ENCODE results near the gene ZCCHC2. TPM values are rescaled to one million over a fixed set of nuclear protein-coding genes. Genes with fewer than 3 reads are reported as not detected.

The ZCCHC2 gene
- total RNA-seq, 2 experiments from 2014 or later = 22.1 to 23.3 TPM

DNA sequence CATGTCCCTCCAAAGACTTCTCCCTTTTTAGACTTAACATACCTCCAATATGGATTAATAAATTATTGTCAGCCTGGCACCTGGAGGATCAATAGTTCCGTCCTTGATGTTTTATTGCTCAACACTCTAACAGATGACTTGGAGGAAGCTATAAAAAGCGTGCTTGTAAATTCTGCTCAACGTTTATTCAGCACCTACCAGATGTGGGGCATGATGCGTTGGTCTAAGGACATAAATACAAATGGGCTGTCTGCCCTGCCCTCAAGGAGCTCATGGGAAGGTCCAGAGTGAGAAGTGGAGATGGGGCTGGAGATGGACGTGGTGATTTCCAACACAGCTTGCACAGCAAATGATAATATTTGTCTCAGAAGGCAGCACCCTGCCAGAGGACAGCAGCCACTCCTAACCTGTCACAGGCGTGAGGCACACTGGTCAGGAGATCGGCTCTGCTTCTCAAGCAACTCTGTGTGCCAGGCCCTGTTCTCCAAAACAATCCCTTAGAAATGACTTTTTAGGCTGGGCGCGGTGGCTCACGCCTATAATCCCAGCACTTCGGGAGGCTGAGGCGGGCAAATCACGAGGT lies 25.5 kb upstream of the ZCCHC2 start:
- no peaks in the 10 kb centered on the region for H3K9me3 Mint-ChIP-seq
- intact Hi-C loops (cut with micrococcal nuclease) = no loop called here
- no peak overlapping the region for H3K4me3 Mint-ChIP-seq
- no peaks in the 10 kb centered on the region for H3K4me1 Mint-ChIP-seq (ENCODE audit: low read depth)
- no peaks in the 10 kb centered on the region for H3K36me3 Mint-ChIP-seq (ENCODE audit: low read depth)
- peaks cover 6% of the 10 kb centered on the region for H3K27me3 Mint-ChIP-seq (ENCODE audit: low read depth)
- DNase-seq = no peak
- CTCF ChIA-PET = no interaction called here
- no peak overlapping the region for H3K27ac Mint-ChIP-seq

DNA sequence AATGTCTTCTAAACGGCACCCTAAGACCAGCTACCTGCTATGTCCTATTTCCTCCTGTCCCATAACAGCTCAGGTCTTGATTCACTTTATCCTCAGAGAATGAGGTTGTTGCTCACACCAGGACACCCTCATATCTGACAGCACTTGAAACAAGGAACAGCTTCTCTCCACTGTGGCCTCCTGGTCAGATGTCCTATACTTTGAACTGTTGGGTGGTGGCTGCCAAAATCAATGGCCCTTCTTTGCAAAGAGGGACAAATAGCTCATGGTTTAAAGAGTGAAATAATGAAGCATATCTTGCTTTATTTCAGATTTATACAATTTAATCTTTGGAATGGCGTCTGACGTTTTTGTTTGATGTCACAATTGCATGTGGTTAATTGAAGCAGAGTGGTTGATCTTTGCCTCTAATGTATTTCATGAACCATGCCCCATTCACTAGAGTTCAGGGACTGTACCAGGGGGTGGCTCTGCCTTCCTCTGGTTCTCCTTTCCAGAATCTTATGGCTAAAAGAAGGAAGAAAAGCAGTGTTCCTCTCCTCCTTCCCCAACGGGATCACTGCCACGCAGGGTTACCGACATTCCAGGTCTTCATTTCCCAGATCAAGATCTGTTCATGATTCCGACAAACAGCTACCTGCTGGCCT lies 24.1 kb upstream of the ZCCHC2 start:
- Mint-ChIP-seq H3K36me3 (ENCODE audit: low read depth) (no peaks in the 10 kb centered on the region), H3K9me3 (no peaks in the 10 kb centered on the region), H3K4me1 (ENCODE audit: low read depth) (no peaks in the 10 kb centered on the region), H3K27me3 (ENCODE audit: low read depth) (peaks cover 3% of the 10 kb centered on the region), H3K4me3 (no peak overlapping the region), H3K27ac (no peak overlapping the region)
- intact Hi-C loops (cut with micrococcal nuclease) = no loop called here
- no peak for DNase-seq
- CTCF ChIA-PET = no interaction called here

DNA sequence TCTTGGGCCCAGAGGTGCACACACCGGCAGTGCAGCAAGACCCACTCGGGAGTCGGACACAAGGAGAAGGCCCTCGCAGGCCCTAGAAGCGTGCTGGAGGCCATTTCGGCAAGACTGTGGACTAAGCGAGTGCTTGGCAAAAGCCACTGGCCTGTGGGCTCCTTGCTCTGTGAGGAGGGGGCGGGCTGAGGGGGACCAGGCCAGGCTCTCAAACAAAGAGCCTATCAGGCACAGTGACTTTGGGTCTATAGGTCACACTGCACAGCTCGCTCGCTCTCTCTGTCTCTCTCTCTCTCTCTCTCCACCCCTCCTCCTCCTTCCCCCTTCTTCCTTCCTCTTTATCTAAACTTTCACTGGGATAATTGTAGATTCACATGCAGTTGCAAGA lies 23.6 kb upstream of the ZCCHC2 start:
- CTCF ChIA-PET = no interaction called here
- Mint-ChIP-seq H3K36me3 (ENCODE audit: low read depth) (no peaks in the 10 kb centered on the region), H3K4me3 (no peak overlapping the region), H3K27ac (no peak overlapping the region), H3K9me3 (no peaks in the 10 kb centered on the region), H3K27me3 (ENCODE audit: low read depth) (peaks cover 3% of the 10 kb centered on the region), H3K4me1 (ENCODE audit: low read depth) (no peaks in the 10 kb centered on the region)
- no peak for DNase-seq
- intact Hi-C loops (cut with micrococcal nuclease) = no loop called here

DNA sequence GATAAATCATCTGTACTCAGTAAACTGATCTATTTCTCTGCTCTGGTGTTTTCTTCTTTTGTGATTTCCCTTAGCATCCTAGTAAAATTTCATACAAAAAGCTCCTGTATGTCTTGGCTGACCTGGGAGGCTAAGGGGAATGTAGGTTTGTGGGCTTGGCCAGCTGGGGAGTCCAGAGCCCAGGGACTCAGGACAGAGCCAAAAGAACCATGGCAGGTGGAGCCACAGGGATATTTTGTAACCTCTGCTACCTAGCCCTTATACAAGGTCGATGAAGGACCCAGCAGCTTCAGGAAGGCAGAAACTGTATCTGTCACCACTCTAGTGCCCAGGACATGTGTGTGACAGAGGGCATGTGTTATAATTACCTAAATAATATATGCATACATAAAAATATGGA lies 22.7 kb upstream of the ZCCHC2 start:
- intact Hi-C loops (cut with micrococcal nuclease) = no loop called here
- H3K4me1 Mint-ChIP-seq (ENCODE audit: low read depth) = peaks cover 5% of the 10 kb centered on the region
- H3K27ac Mint-ChIP-seq = no peak overlapping the region
- no peak overlapping the region for H3K4me3 Mint-ChIP-seq
- H3K9me3 Mint-ChIP-seq = no peaks in the 10 kb centered on the region
- CTCF ChIA-PET = no interaction called here
- H3K27me3 Mint-ChIP-seq (ENCODE audit: low read depth) = peaks cover 3% of the 10 kb centered on the region
- DNase-seq = no peak
- H3K36me3 Mint-ChIP-seq (ENCODE audit: low read depth) = no peaks in the 10 kb centered on the region

DNA sequence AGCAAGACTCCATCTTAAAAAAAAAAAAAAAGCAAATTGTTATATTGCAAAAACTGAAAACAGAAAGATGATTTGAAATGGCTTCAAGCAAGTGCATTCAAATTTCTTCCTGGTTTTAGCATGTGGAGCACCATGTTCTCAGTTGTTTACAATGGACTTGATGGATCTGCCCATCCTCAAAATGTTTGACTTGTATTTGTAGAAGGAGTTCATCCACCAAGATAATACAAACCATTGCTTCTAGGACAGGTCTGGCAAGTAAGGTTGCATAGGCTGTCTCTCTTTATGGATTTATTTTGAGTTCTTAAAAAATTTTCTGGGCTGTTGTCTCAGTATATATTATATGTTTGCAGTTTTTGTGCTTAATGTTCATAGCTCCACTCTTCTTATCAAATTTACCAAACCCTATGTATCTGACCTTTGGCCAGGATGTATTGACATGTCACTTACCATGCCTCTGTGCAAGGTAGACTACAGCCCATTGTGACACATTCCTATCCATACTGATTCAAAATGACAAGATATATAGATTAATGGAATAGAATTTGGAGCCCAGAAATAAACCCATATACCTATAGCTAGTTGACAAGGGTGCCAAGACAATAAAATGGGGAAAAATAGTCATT lies 21.7 kb upstream of the ZCCHC2 start:
- no peaks in the 10 kb centered on the region for H3K9me3 Mint-ChIP-seq
- H3K27ac Mint-ChIP-seq = no peak overlapping the region
- H3K4me1 Mint-ChIP-seq (ENCODE audit: low read depth) = peaks cover 13% of the 10 kb centered on the region
- no peaks in the 10 kb centered on the region for H3K36me3 Mint-ChIP-seq (ENCODE audit: low read depth)
- no peaks in the 10 kb centered on the region for H3K27me3 Mint-ChIP-seq (ENCODE audit: low read depth)
- intact Hi-C loops (cut with micrococcal nuclease) = no loop called here
- no peak for DNase-seq
- H3K4me3 Mint-ChIP-seq = no peak overlapping the region
- CTCF ChIA-PET = no interaction called here

DNA sequence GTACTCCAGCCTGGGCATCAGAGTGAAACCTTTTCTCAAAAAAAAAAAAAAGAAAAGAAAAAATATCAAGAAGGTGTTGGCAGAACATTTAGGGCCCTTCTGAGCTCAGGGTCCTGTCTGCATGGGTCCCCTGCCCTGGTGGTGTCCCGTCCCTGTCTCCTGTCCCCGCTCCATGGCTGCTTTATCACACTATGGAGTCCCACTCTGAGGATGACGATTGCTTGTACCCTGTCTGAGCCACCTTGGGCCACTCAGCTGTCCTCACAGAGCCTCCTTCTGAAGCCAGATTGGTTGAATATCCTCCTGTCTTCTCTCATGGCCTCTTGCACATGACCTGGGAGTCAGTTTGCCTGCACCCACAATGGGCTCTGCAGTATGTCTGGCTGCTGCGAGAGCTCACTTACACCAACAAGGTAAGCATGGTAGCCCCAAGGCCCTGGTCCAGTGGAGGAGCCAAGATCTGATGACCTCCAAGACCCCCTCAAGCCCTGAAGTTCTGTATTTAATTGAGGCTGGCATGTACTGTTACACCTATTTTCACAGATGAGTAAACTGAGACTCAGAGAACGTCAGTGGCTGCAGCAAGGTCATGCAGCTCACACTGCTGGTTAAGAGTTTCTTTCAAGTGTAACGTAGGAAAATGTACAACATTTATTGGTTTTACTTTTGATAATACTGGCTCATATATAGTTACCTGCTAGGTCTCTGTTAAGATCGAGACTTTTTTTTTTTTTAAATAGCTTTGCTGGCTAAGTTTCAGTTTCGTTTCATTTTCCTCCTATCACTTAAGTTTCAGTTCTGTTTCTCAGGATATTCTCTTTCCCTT lies 16.9 kb upstream of the ZCCHC2 start:
- peaks cover 4% of the 10 kb centered on the region for H3K9me3 Mint-ChIP-seq
- intact Hi-C loops (cut with micrococcal nuclease) = loop anchor here (1.0 to 5.0 kb wide), 13 partner anchors 16 to 554 kb away; partner anchors contain the start of genes PHLPP1, PIGN and RELCH

DNA sequence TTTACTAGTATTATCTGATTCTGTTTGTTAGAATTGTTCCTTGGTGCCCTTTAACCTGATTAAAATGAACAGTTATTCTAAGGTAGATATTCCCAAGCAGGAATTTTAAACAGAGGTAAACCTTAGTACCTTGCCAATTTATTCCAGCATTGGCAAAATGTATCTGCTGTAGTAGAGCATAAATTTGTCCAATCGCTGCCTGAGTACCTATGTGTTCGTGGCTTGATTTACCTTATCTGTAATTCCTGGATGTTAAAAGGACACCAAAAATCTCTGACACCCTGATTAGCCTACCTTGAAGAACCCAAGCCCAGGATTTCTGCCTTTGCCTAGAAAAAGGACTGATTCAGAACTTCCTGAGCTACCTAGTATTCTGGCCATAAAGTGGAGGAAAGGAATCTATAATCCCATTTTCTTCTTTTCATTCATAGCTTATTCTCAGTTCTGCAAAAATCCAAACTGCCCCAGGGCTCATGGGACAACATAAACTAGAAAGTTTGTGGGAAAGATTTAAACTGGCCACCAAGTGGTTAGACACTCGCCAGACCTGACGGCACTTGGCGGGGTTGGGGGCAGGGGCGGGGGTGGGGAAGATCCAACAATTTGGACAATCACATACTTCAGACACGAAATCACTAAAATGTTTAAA lies 16.2 kb upstream of the ZCCHC2 start:
- intact Hi-C loops (cut with micrococcal nuclease) = loop anchor here (1.0 to 5.0 kb wide), 13 partner anchors 16 to 554 kb away; partner anchors contain the start of genes PHLPP1, PIGN and RELCH
- Mint-ChIP-seq H3K9me3 (peaks cover 8% of the 10 kb centered on the region), H3K27ac (peak overlapping the region; percentile 86), H3K4me3 (peak overlapping the region; percentile 15), H3K4me1 (ENCODE audit: low read depth) (peaks cover 20% of the 10 kb centered on the region), H3K36me3 (ENCODE audit: low read depth) (peaks cover under 1% of the 10 kb centered on the region), H3K27me3 (ENCODE audit: low read depth) (no peaks in the 10 kb centered on the region)
- no peak for DNase-seq
- CTCF ChIA-PET = interaction anchor here (1.1 to 1.8 kb wide), 4 partner anchors 9 to 177 kb away, joined by 3 to 6 read pairs (median 4); no protein-coding TSS in a partner anchor

More for the DNA sequence above, 16.9 kb upstream of the ZCCHC2 start:
- Mint-ChIP-seq H3K27me3 (ENCODE audit: low read depth) (no peaks in the 10 kb centered on the region), H3K4me3 (peak overlapping the region; percentile 55), H3K27ac (peak overlapping the region; percentile 86), H3K36me3 (ENCODE audit: low read depth) (no peaks in the 10 kb centered on the region), H3K4me1 (ENCODE audit: low read depth) (peaks cover 20% of the 10 kb centered on the region)
- DNase-seq = peak; percentile 63
- CTCF ChIA-PET = interaction anchor here (0.9 to 1.8 kb wide), 6 partner anchors 10 to 176 kb away, joined by 3 to 6 read pairs (median 4); no protein-coding TSS in a partner anchor

DNA sequence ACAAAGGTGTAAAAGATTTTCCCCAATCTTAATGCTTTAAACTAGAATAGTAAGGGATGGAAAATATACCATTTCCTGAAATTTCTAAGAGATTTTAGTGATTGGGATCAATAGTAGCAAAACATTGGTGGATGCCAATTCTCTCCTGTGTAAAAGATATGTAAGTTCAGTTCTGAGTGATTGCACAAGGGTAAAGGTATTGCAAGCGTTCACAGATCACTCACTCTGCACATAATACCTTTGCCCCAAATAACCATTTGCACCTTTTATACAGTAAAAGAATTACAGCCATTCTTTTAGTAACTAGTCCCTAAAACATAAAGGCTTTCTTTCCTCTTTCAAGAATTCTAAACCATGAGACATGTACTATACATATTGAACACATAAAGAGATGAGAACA lies 13.0 kb upstream of the ZCCHC2 start:
- Mint-ChIP-seq H3K4me1 (ENCODE audit: low read depth) (peaks cover 18% of the 10 kb centered on the region), H3K27me3 (ENCODE audit: low read depth) (no peaks in the 10 kb centered on the region), H3K4me3 (no peak overlapping the region), H3K27ac (no peak overlapping the region), H3K9me3 (peaks cover 30% of the 10 kb centered on the region), H3K36me3 (ENCODE audit: low read depth) (peaks cover 5% of the 10 kb centered on the region)
- CTCF ChIA-PET = no interaction called here
- no peak for DNase-seq
- intact Hi-C loops (cut with micrococcal nuclease) = loop anchor here (5.0 kb wide), 2 partner anchors 273 to 322 kb away; partner anchors contain the start of genes PIGN and RELCH

DNA sequence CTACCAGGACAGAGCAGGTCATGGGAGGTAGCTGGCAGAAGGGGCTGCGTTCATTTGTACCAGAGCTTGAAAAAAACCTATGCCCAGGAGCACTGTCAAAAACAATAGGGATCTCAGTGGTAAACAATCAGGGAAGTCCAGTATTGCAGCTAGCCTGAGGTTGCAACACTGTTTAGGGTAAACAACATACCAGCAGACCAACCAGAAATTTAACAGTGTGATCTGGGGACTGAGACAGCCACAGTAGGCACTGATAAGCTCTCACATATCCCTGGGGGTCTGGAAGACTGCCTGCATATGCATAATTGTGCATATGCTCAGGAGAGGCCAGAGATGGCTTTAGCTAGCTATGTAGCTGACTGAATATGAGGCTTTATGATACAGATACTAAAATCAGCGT lies 12.0 kb upstream of the ZCCHC2 start:
- Mint-ChIP-seq H3K36me3 (ENCODE audit: low read depth) (peaks cover 5% of the 10 kb centered on the region), H3K27me3 (ENCODE audit: low read depth) (no peaks in the 10 kb centered on the region), H3K9me3 (peaks cover 30% of the 10 kb centered on the region), H3K27ac (no peak overlapping the region), H3K4me1 (ENCODE audit: low read depth) (peaks cover 10% of the 10 kb centered on the region), H3K4me3 (no peak overlapping the region)
- CTCF ChIA-PET = interaction anchor here (0.8 to 1.1 kb wide), 3 partner anchors 10 to 85 kb away, joined by 3 to 4 read pairs (median 4); no protein-coding TSS in a partner anchor
- DNase-seq = no peak
- intact Hi-C loops (cut with micrococcal nuclease) = no loop called here

DNA sequence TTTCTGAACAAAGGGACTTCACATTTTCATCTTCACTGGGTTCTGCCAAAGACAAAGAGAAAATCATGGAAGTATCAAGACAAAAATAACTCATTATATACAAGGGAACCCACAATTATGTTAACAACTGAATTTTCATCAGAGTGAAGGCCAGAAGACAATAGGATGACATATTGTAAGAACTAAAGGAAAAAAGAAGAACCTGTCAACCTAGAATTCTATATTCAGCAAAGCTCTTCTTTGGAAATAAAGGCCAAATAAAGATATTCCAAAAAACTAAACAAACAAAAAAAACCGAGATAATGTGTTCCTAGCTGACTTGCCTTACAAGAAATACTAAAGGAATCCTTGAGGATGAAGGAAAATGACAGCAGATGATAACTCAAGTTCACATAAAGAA lies 10.3 kb upstream of the ZCCHC2 start:
- no peaks in the 10 kb centered on the region for H3K4me1 Mint-ChIP-seq (ENCODE audit: low read depth)
- CTCF ChIA-PET = interaction anchor here (0.7 to 1.2 kb wide), 3 partner anchors 9 to 74 kb away, joined by 3 to 4 read pairs (median 3); partner anchors contain the start of gene ZCCHC2
- no peak overlapping the region for H3K27ac Mint-ChIP-seq
- H3K9me3 Mint-ChIP-seq = peaks cover 30% of the 10 kb centered on the region
- no peak overlapping the region for H3K4me3 Mint-ChIP-seq
- intact Hi-C loops (cut with micrococcal nuclease) = no loop called here
- H3K27me3 Mint-ChIP-seq (ENCODE audit: low read depth) = no peaks in the 10 kb centered on the region
- DNase-seq = no peak
- peaks cover 5% of the 10 kb centered on the region for H3K36me3 Mint-ChIP-seq (ENCODE audit: low read depth)

DNA sequence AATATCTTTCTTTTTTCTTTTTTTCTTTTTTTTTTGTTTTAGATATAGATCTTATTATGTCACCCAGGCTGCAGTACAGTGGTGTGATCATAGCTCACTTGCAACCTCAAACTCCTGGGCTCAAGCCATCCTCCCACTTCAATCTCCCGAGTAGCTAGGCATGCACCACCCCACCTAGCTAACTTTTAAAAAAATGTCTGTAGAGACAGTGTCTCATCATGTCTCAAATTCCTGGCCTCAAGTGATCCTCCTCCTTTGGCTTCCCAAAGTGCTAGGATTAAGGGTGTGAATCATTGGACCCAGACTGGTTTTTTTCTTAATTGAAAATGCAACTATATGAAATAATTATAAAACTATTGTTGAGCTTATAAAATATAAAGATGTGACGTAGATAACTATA lies 9.8 kb upstream of the ZCCHC2 start:
- intact Hi-C loops (cut with micrococcal nuclease) = no loop called here
- no peak overlapping the region for H3K4me3 Mint-ChIP-seq
- H3K27ac Mint-ChIP-seq = no peak overlapping the region
- CTCF ChIA-PET = interaction anchor here (0.7 to 1.2 kb wide), 3 partner anchors 8 to 74 kb away, joined by 3 to 4 read pairs (median 3); partner anchors contain the start of gene ZCCHC2
- H3K9me3 Mint-ChIP-seq = peaks cover 30% of the 10 kb centered on the region
- no peak for DNase-seq
- no peaks in the 10 kb centered on the region for H3K27me3 Mint-ChIP-seq (ENCODE audit: low read depth)
- H3K36me3 Mint-ChIP-seq (ENCODE audit: low read depth) = peaks cover 5% of the 10 kb centered on the region
- no peaks in the 10 kb centered on the region for H3K4me1 Mint-ChIP-seq (ENCODE audit: low read depth)
